Tibial nerve (tissue), 3 donors: ENCODE results near the gene MBD5.

Experiments used
- CTCF ChIP-seq, 5 experiments: fragments of 200-600 bp in 3 of 5; fragments of 450-650 bp in 2 of 5; sonication (generic) in 3 of 5; IDR thresholded peaks; one replicate each; pipeline ENCODE4 v1.5.1; 2016 to 2019; ENCODE audit warnings: antibody characterized with exemption in 5 of 5, mild to moderate bottlenecking in 3 of 5, moderate library complexity in 2 of 5
- POLR2A ChIP-seq, 2 donors: fragments of 450-650 bp; IDR thresholded peaks; one replicate each; pipeline ENCODE4 v1.6.1; 2017; ENCODE audit warnings: antibody characterized with exemption in 2 of 2, mild to moderate bottlenecking in 2 of 2, moderate library complexity in 2 of 2

- no peak for TF ChIP-seq CTCF (IDR thresholded peaks at IDR 0.05)
- no peak for TF ChIP-seq POLR2A (IDR thresholded peaks at IDR 0.05)
Observed at GRCh38 chr2:148172131-148172753, 151.4 kb downstream of the MBD5 start.
